ENCODE measurements around the gene NRN1.

DNA sequence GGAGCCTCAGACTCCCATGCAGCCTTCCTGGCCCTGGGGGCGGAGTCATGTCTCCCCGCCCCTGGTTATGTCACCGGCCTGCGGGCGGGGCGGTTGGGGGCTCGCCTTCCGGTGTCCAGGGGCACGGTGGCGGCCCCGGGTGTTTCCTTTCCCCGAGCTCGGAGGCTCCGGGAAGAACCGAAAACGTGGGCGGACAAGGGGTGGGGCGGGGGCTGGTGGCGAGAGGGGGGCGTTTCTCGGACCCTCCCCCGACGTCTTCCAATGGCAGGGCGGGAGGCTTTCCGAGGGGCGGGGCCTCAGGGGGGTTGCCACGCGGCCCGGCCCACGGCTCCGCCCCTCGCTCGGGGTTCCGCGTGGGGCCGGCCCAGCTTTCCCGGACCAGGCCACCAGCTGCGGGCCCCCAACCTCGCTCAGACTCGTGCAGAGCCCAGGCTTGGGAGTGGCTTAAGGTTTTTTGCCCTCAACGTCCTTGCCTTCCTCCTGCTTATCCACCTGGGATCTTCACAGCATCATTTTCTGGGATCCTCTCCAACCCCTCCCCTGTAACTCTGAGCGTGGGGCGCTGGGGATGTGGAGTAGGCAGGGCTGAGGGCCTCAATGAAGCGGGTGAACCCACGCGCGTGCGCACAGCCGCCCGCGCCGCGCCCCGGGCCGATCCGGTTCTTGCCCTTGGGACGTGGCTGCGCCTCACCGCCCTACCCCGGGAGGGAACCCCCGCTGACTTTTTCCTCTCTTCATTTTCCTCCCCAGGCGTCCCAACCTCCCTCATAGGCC, 2.1 kb upstream of the NRN1 start:
- TF ChIP-seq ZFP37 (tag by site-specific recombination; IDR thresholded peaks at IDR 0.05) (no peak), YY1 (tag by site-specific recombination; IDR thresholded peaks at IDR 0.05) (no peak), ZNF580 (tag by site-specific recombination; IDR thresholded peaks at IDR 0.05) (no peak), MEIS1 (CRISPR knock-in tag; IDR thresholded peaks at IDR 0.05; ENCODE audit: borderline replicate concordance) (no peak)
